ENCODE data around the gene PTCD1. TPM values are rescaled to one million over a fixed set of nuclear protein-coding genes. Genes with fewer than 3 reads are reported as not detected.

The PTCD1 gene
- total and polyA plus RNA-seq, 2 of the 8 experiments (the other 6 are each of a cell fraction or from before 2014, with no cell fraction given), result 7.5 to 7.6 TPM

GRCh38 chr7:99398891-99399445, 39.6 kb downstream of the PTCD1 start:
- Histone ChIP-seq H3K9me3 (ENCODE audit: insufficient read depth in 2 of 2, low read depth in 1 of 2, low read length in 1 of 2) (no peaks in the 10 kb centered on the region), H2AFZ (ENCODE audit: low read length) (no peak overlapping the region), H2BK20ac (ENCODE audit: low read length) (no peak overlapping the region), H2AK5ac (ENCODE audit: low read depth, low read length) (no peak overlapping the region), H3K14ac (ENCODE audit: insufficient read length) (no peak overlapping the region), H3K27me3 (replicated peaks in 1 of 4; ENCODE audit: control insufficient read depth in 3 of 4, extremely low read depth in 1 of 4, insufficient read depth in 3 of 4, low read length in 3 of 4) (no peaks in the 10 kb centered on the region), H3K79me1 (ENCODE audit: low read depth, low read length) (peaks cover 4% of the 10 kb centered on the region; the same call in 1 of the 2 replicates), H4K8ac (ENCODE audit: extremely low read depth, insufficient read depth, low read length) (no peak overlapping the region; the same call in 1 of the 2 replicates), H2BK15ac (ENCODE audit: low read length) (no peak overlapping the region), H2BK5ac (ENCODE audit: low read depth, low read length) (no peak overlapping the region), H3K4me2 (ENCODE audit: insufficient read depth in 1 of 2, low read depth in 2 of 2, low read length in 2 of 2) (no peak overlapping the region), H3K18ac (ENCODE audit: extremely low read depth, low read length) (no peak overlapping the region), H2BK12ac (ENCODE audit: low read depth, low read length) (no peak overlapping the region), H3K23me2 (ENCODE audit: low read depth, low read length) (no peaks in the 10 kb centered on the region; the same call in 1 of the 2 replicates), H3K4me3 (ENCODE audit: extremely low read depth in 1 of 4, insufficient read depth in 2 of 4, low read depth in 3 of 4, low read length in 4 of 4) (no peak overlapping the region), H3K4me1 (replicated peaks in 1 of 4; ENCODE audit: control insufficient read depth in 3 of 4, insufficient read depth in 4 of 4, low read length in 3 of 4) (peaks cover 0 to 2% (median under 1%) of the 10 kb centered on the region in 4 experiments; a peak in 3 of 7 replicates), H3K79me2 (ENCODE audit: control insufficient read depth in 1 of 2, insufficient read depth in 2 of 2, low read length in 2 of 2) (peaks cover 0 to 7% of the 10 kb centered on the region in 2 experiments; a peak in 2 of 4 replicates), H2BK120ac (replicated peaks; ENCODE audit: low read depth, low read length) (no peak overlapping the region), H4K5ac (ENCODE audit: insufficient read length, low read depth, low read length) (no peak overlapping the region), H3K36me3 (ENCODE audit: control insufficient read depth in 2 of 4, insufficient read depth in 4 of 4, low read length in 3 of 4) (peaks cover 26 to 85% (median 57%) of the 10 kb centered on the region in 4 experiments), H3K27ac (ENCODE audit: low read depth, low read length) (no peak overlapping the region), H4K91ac (replicated peaks; ENCODE audit: insufficient read length, low read length) (no peak overlapping the region), H4K20me1 (replicated peaks in 1 of 2; ENCODE audit: control insufficient read depth in 1 of 2, insufficient read depth in 2 of 2, low read length in 2 of 2) (peaks cover 12 to 35% of the 10 kb centered on the region in 2 experiments), H3K23ac (ENCODE audit: insufficient read length) (no peak overlapping the region), H3K9ac (replicated peaks in 1 of 4; ENCODE audit: extremely low read depth in 1 of 4, low read depth in 3 of 4, low read length in 3 of 4) (no peak overlapping the region), H3K56ac (replicated peaks; ENCODE audit: insufficient read length, low read depth, low read length) (no peak overlapping the region), H3K4ac (replicated peaks; ENCODE audit: insufficient read length, low read depth, low read length) (no peak overlapping the region)
- ChIA-PET CTCF (ENCODE audit: partially characterized antibody) (interaction anchor here (0.6 to 2.5 kb wide), 10 partner anchors 12 to 1573 kb away, joined by 3 to 7 read pairs (median 3); no protein-coding TSS in a partner anchor), POLR2A (ENCODE audit: partially characterized antibody) (interaction anchor here (0.8 to 3.7 kb wide), 12 partner anchors 9 to 437 kb away, joined by 3 to 39 read pairs (median 4); partner anchors contain the start of genes BUD31 and PDAP1)
- no peak for DNase-seq (ENCODE audit: low read depth in 1 of 2, low spot score in 2 of 2)
- whole genome bisulfite sequencing, 2 experiments (ENCODE audit: extremely low coverage in 1 of 2, insufficient coverage in 1 of 2, insufficient read length in 1 of 2, insufficient replicate concordance in 2 of 2, low coverage in 1 of 2, low lambda C conversion rate in 2 of 2, missing lambda C conversion rate in 1 of 2), result 90% methylated on average over 5 of the region's 5 CpGs; no CpG with 5 or more reads in 1 of the 2 experiments
- FAIRE-seq, result no peak
- no peak for TF ChIP-seq MAX (IDR thresholded peaks at IDR 0.05)
- TF ChIP-seq YY1 (IDR thresholded peaks at IDR 0.05; ENCODE audit: low read depth, low read length), result no peak
- no peak for TF ChIP-seq RFX5 (IDR thresholded peaks at IDR 0.05; ENCODE audit: borderline replicate concordance, low read depth, low read length)
- no peak for TF ChIP-seq KDM5A (IDR thresholded peaks at IDR 0.05; ENCODE audit: low read length)
- no peak for TF ChIP-seq POU5F1 (IDR thresholded peaks at IDR 0.05; ENCODE audit: low read depth, low read length)
- no peak for TF ChIP-seq KDM1A (IDR thresholded peaks at IDR 0.05; ENCODE audit: borderline replicate concordance, low read length)
- TF ChIP-seq HDAC6 (IDR thresholded peaks at IDR 0.05; ENCODE audit: low read depth, low read length), result no peak
- TF ChIP-seq ASH2L (IDR thresholded peaks at IDR 0.05; ENCODE audit: low read length), result no peak
- no peak for TF ChIP-seq FOSL1 (IDR thresholded peaks at IDR 0.05; ENCODE audit: insufficient read depth, low read depth, low read length)
- TF ChIP-seq CBX5 (IDR thresholded peaks at IDR 0.05; ENCODE audit: low read depth, low read length), result no peak
- TF ChIP-seq GABPA (IDR thresholded peaks at IDR 0.05; ENCODE audit: borderline replicate concordance, insufficient read depth, low read length), result no peak
- TF ChIP-seq GTF2F1 (IDR thresholded peaks at IDR 0.05; ENCODE audit: borderline replicate concordance, low read depth, low read length), result no peak
- TF ChIP-seq RNF2 (IDR thresholded peaks at IDR 0.05; ENCODE audit: borderline replicate concordance, low read depth, low read length, missing control alignments, poor library complexity, severe bottlenecking), result no peak
